Measurements from ENCODE around the gene CARD19.
"Not testable (repeated sequence)": the region's sequence is repeated elsewhere in the genome, so short reads cannot be mapped to it uniquely, and the experiment has no call there.

Gene CARD19

GRCh38 chr9:93107825-93108161, 11.8 kb downstream of the CARD19 start:
- no peak for DNase-seq

- DNase-seq, result no peak
Measured at GRCh38 chr9:93108291-93109041, 12.4 kb downstream of the CARD19 start.

GRCh38 chr9:93110311-93110855, 14.4 kb downstream of the CARD19 start:
- no peak for DNase-seq

- no peak for DNase-seq
Measured at GRCh38 chr9:93111001-93111370, 15.0 kb downstream of the CARD19 start.

GRCh38 chr9:93111371-93112115, 15.5 kb downstream of the CARD19 start:
- no peak for DNase-seq

- no peak for DNase-seq
Measured at GRCh38 chr9:93112116-93112863, 16.3 kb downstream of the CARD19 start.

GRCh38 chr9:93112864-93113389, 16.9 kb downstream of the CARD19 start:
- DNase-seq, result no peak

- no peak for DNase-seq
Measured at GRCh38 chr9:93114169-93114983, 18.4 kb downstream of the CARD19 start.

GRCh38 chr9:93114984-93115335, 18.9 kb downstream of the CARD19 start:
- no peak for DNase-seq

- DNase-seq, result no peak
Measured at GRCh38 chr9:93115486-93116071, 19.6 kb downstream of the CARD19 start.

GRCh38 chr9:93116072-93116961, 20.3 kb downstream of the CARD19 start:
- no peak for DNase-seq

GRCh38 chr9:93117521-93117920, 21.5 kb downstream of the CARD19 start:
- not testable (repeated sequence) for DNase-seq

- DNase-seq, result no peak
Measured at GRCh38 chr9:93117924-93118862, 22.2 kb downstream of the CARD19 start.

- DNase-seq, result no peak
Measured at GRCh38 chr9:93118863-93119702, 23.1 kb downstream of the CARD19 start.

- no peak for DNase-seq
Measured at GRCh38 chr9:93119703-93119952, 23.6 kb downstream of the CARD19 start.

GRCh38 chr9:93119953-93120845, 24.2 kb downstream of the CARD19 start:
- no peak for DNase-seq

GRCh38 chr9:93120846-93121315, 24.9 kb downstream of the CARD19 start:
- no peak for DNase-seq

Measured in amniotic stem cell (primary cell).